SK-N-SH (cell line): ENCODE data around the gene ASIC3. TPM values are rescaled to one million over a fixed set of nuclear protein-coding genes. Genes with fewer than 3 reads are reported as not detected.

Experiments used
- CTCF ChIA-PET: fragments of 300-600, 350-600 bp; formaldehyde crosslinking; extraction: SDS; loops from one replicate; lab custom pipeline; 2021; lab: Yijun Ruan, JAX
- POLR2A ChIA-PET: fragments of 350-600 bp; sonication (Branson Sonifier 250); formaldehyde crosslinking; extraction: SDS; loops from one replicate; lab custom pipeline; 2020; ENCODE audit warnings: antibody characterized with exemption, inconsistent platforms; lab: Yijun Ruan, JAX
- DNase-seq: peaks from one replicate; pipeline ENCODE4 v3.0.0; 2012
- H2AFZ ChIP-seq: fragments of 200-600 bp; sonication (generic); 2 replicates; pipeline ENCODE4 v1.8.1; 2016; ENCODE audit warnings: antibody characterized with exemption, mild to moderate bottlenecking, low read depth
- H3F3A ChIP-seq: fragments of 200-600 bp; sonication (generic); replicated peaks from 2 replicates; pipeline ENCODE3; 2016; ENCODE audit warnings: antibody characterized with exemption, mild to moderate bottlenecking; ENCODE audit not compliant: insufficient read depth
- H3K27ac ChIP-seq, 2 experiments: fragments of 200-500 bp in 1 of 2; fragments of 200-600 bp in 1 of 2; sonication (Bioruptor generic) in 1 of 2; sonication (generic), shearing (Covaris generic) in 1 of 2; 2 replicates each; pipeline versions ENCODE4 v1.5.1 to v1.6.1; 2014 to 2016; ENCODE audit warnings: low read depth in 2 of 2, inconsistent platforms in 1 of 2, low read length in 1 of 2, mild to moderate bottlenecking in 1 of 2, mixed read lengths in 1 of 2
- H3K27me3 ChIP-seq: fragments of 200-600 bp; sonication (generic), shearing (Covaris generic); 2 replicates; pipeline ENCODE4 v1.6.1; 2016; ENCODE audit warnings: mixed run types; ENCODE audit not compliant: insufficient read depth
- H3K36me3 ChIP-seq, 2 experiments: fragments of 200-500 bp in 1 of 2; fragments of 200-600 bp in 1 of 2; sonication (Bioruptor generic) in 1 of 2; sonication (generic) in 1 of 2; replicated peaks in 1 of 2; 2 replicates each; pipeline versions ENCODE3 to v1.5.1; 2014 to 2016; ENCODE audit warnings: low read length in 1 of 2, mild to moderate bottlenecking in 1 of 2; ENCODE audit not compliant: insufficient read depth in 2 of 2, control insufficient read depth in 1 of 2
- H3K4me1 ChIP-seq, 2 experiments: fragments of 200-500 bp in 1 of 2; fragments of 200-600 bp in 1 of 2; sonication (Bioruptor generic) in 1 of 2; sonication (generic), shearing (Covaris generic) in 1 of 2; 2 replicates each; pipeline versions ENCODE4 v1.5.1 to v1.6.1; 2014 to 2016; ENCODE audit warnings: low read depth in 1 of 2, low read length in 1 of 2, mixed run types in 1 of 2; ENCODE audit not compliant: insufficient read depth in 2 of 2, control insufficient read depth in 1 of 2
- H3K4me2 ChIP-seq: fragments of 200-600 bp; sonication (generic), shearing (Covaris generic); 2 replicates; pipeline ENCODE4 v1.6.1; 2017; ENCODE audit warnings: mixed run types
- H3K4me3 ChIP-seq, 2 experiments: fragments of 200-500 bp in 1 of 2; fragments of 200-600 bp in 1 of 2; sonication (Bioruptor generic) in 1 of 2; sonication (generic), shearing (Covaris generic) in 1 of 2; 2 replicates each; pipeline versions ENCODE4 v1.5.1 to v1.8.1; 2014 to 2016; ENCODE audit warnings: low read depth in 2 of 2, inconsistent platforms in 1 of 2, low read length in 1 of 2, mild to moderate bottlenecking in 1 of 2, mixed read lengths in 1 of 2, moderate library complexity in 1 of 2
- H3K79me2 ChIP-seq: fragments of 200-600 bp; sonication (generic); 2 replicates; pipeline ENCODE4 v1.8.1; 2017; ENCODE audit warnings: mild to moderate bottlenecking; ENCODE audit not compliant: insufficient read depth
- H3K9ac ChIP-seq: fragments of 200-600 bp; sonication (generic); 2 replicates; pipeline ENCODE4 v1.6.1; 2017; ENCODE audit warnings: mixed run types
- H3K9me2 ChIP-seq: fragments of 200-600 bp; sonication (generic); 2 replicates; pipeline ENCODE4 v1.6.1; 2017; ENCODE audit warnings: mixed run types
- H3K9me3 ChIP-seq: fragments of 200-600 bp; sonication (generic); 2 replicates; pipeline ENCODE4 v1.6.1; 2017; ENCODE audit warnings: mixed run types, mild to moderate bottlenecking, moderate library complexity
- H4K20me1 ChIP-seq: fragments of 200-600 bp; sonication (generic); 2 replicates; pipeline ENCODE4 v1.6.1; 2017; ENCODE audit warnings: mild to moderate bottlenecking, mixed run types; ENCODE audit not compliant: insufficient read depth
- CHD2 ChIP-seq: fragments of 150-350 bp; IDR thresholded peaks from 2 replicates; pipeline ENCODE4 v1.6.1; 2018; ENCODE audit warnings: low read length; ENCODE audit not compliant: partially characterized antibody
- CTCF ChIP-seq: fragments of 200-600 bp; sonication (generic); IDR thresholded peaks from 2 replicates; pipeline ENCODE4 v1.6.1; 2017; ENCODE audit warnings: antibody characterized with exemption, mild to moderate bottlenecking, moderate library complexity
- ELF1 ChIP-seq: IDR thresholded peaks from 2 replicates; pipeline ENCODE4 v1.4.0; 2012
- GATA2 ChIP-seq: sonication (generic); formaldehyde crosslinking; IDR thresholded peaks from 2 replicates; pipeline ENCODE4 v1.5.0; 2020; ENCODE audit warnings: mild to moderate bottlenecking, missing genetic modification reagents
- IRF3 ChIP-seq: fragments of 150-350 bp; IDR thresholded peaks from 2 replicates; pipeline ENCODE4 v1.6.1; 2016; ENCODE audit warnings: mild to moderate bottlenecking, low read depth, low read length
- NRF1 ChIP-seq: IDR thresholded peaks from 2 replicates; pipeline ENCODE4 v1.6.1; 2012; ENCODE audit warnings: low read depth, mild to moderate bottlenecking, low read length
- ZBTB33 ChIP-seq: IDR thresholded peaks from 2 replicates; pipeline ENCODE4 v1.4.0; 2012; ENCODE audit warnings: low read depth, borderline replicate concordance
- WGBS: methylation state at CpG from one replicate; pipeline ENCODE4 v1.1.6; 2017; ENCODE audit warnings: low lambda C conversion rate; 5-methylcytosine and 5-hydroxymethylcytosine counted together
- polyA plus RNA-seq, 3 experiments: library from polyadenylated mRNA; depleted of rRNA; stranded (reverse); fragments of >200 nt; gene quantifications; 2 replicates each; pipeline ENCODE4 v1.2.3, GENCODE V29; 2012
- TF ChIP-seq, protein P1 (sequence below): fragments of 150-350 bp; IDR thresholded peaks from 2 replicates; pipeline ENCODE4 v1.6.1; 2017; ENCODE audit warnings: antibody characterized with exemption, low read length, low read depth, borderline replicate concordance

Gene ASIC3
- polyA plus RNA-seq, 1 of the 3 experiments (the other 2 are of a cell fraction): 4.5 TPM

DNA sequence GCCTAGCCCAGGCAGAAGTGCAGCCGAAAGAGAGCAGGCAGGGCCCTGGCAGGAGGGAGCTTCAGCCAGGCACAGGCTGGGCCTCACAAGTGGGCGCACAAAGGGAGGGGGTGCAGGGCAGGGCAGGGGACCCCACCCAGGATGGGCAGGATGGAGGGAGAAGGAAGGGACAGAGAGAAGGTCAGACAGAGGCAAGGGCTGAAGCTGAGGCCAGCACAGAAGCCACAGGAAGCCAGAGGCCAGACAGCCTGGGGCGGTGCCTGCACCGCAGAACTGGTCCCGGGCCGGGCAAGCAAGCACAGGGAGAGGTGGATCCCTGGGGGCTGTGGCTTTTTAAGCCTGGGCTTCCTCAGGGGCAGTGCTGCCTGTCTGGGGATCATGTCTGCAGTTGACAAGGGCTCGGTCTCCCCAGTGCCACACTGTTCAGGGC, 40.8 kb upstream of the ASIC3 start:
- Histone ChIP-seq H3K9ac (no peak overlapping the region), H3K27ac (no peak overlapping the region; a peak in 1 of 4 replicates), H3K27me3 (0 out of 2 replicates have a peak, but pooled peaks cover 5% of the 10 kb centered on the region), H3K9me3 (no peaks in the 10 kb centered on the region), H3K4me2 (no peak overlapping the region), H3K9me2 (no peaks in the 10 kb centered on the region), H2AFZ (no peak overlapping the region), H3K36me3 (no peaks in the 10 kb centered on the region), H3K79me2 (no peaks in the 10 kb centered on the region), H3F3A (no peaks in the 10 kb centered on the region), H3K4me1 (peaks cover 0 to 14% of the 10 kb centered on the region in 2 experiments; a peak in 1 of 4 replicates), H3K4me3 (no peak overlapping the region), H4K20me1 (no peaks in the 10 kb centered on the region)
- WGBS: 79% methylated on average over 3 of the region's 7 CpGs
- TF ChIP-seq ELF1 (no peak), ZBTB33 (no peak), CHD2 (no peak)
- POLR2A ChIA-PET: interaction anchor here (0.9 to 1.0 kb wide), 2 partner anchors 10 to 35 kb away, joined by 3 read pairs; no protein-coding TSS in a partner anchor
- peak; percentile 71 for DNase-seq
- CTCF ChIA-PET: interaction anchor here (0.7 to 11.3 kb wide), 12 partner anchors 9 to 240 kb away, joined by 3 to 151 read pairs (median 10); partner anchors contain the start of genes ATG9B, GBX1 and NOS3

- ChIA-PET CTCF (interaction anchor here (0.7 to 11.3 kb wide), 13 partner anchors 10 to 241 kb away, joined by 3 to 151 read pairs (median 8); partner anchors contain the start of genes ATG9B, GBX1 and NOS3), POLR2A (interaction anchor here (0.9 to 1.0 kb wide), 2 partner anchors 10 to 36 kb away, joined by 3 read pairs; no protein-coding TSS in a partner anchor)
- WGBS: 85% methylated on average over 11 of the region's 11 CpGs
- no peaks in the 10 kb centered on the region for H3K36me3 ChIP-seq
- H3K9me2 ChIP-seq: no peaks in the 10 kb centered on the region
- no peak overlapping the region for H3K4me3 ChIP-seq
- no peaks in the 10 kb centered on the region for H3F3A ChIP-seq
- peaks cover 0 to 19% of the 10 kb centered on the region in 2 experiments; a peak in 1 of 4 replicates for H3K4me1 ChIP-seq
- TF ChIP-seq IRF3 (no peak), CTCF (no peak), GATA2 (CRISPR knock-in tag) (no peak), ZBTB33 (no peak), NRF1 (no peak)
- TF ChIP-seq, protein P1, sequence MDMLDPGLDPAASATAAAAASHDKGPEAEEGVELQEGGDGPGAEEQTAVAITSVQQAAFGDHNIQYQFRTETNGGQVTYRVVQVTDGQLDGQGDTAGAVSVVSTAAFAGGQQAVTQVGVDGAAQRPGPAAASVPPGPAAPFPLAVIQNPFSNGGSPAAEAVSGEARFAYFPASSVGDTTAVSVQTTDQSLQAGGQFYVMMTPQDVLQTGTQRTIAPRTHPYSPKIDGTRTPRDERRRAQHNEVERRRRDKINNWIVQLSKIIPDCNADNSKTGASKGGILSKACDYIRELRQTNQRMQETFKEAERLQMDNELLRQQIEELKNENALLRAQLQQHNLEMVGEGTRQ: no peak
- H3K4me2 ChIP-seq: no peak overlapping the region
- H3K79me2 ChIP-seq: no peaks in the 10 kb centered on the region
- 0 out of 2 replicates have a peak, but pooled peaks cover 5% of the 10 kb centered on the region for H3K27me3 ChIP-seq
- H3K9me3 ChIP-seq: no peaks in the 10 kb centered on the region
- no peak overlapping the region for H2AFZ ChIP-seq
- H3K27ac ChIP-seq: no peak overlapping the region
- H4K20me1 ChIP-seq: no peaks in the 10 kb centered on the region
- no peak for DNase-seq
- H3K9ac ChIP-seq: no peak overlapping the region
Observed at GRCh38 chr7:151008143-151008510, 40.2 kb upstream of the ASIC3 start.
